ENCODE data around the gene ING4.

The ING4 gene

DNA sequence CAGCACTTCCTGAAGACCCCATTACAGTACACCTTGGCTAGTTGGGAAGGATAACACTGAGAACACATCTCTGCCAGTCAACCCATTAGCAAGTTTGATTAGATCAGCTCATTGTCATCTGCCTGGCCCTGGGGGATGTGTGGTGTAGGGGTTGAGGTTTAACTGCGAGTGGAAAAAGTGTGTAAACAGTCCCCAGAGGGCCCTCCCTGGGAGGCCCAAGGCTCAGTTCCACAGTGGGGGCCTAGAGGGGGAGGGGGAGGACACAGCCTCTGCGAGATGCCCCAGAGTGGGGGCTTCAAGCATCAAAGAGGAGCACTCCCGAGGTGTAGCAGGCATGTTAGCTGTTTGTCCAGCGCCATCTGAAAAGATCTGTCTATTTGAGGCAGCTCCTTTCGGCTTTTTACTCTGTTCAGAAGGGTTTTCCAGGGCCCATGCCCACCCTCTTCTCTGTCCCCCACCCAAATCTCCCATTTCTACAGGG lies 27.5 kb downstream of the ING4 start:
- peak; percentile 76 for DNase-seq

DNA sequence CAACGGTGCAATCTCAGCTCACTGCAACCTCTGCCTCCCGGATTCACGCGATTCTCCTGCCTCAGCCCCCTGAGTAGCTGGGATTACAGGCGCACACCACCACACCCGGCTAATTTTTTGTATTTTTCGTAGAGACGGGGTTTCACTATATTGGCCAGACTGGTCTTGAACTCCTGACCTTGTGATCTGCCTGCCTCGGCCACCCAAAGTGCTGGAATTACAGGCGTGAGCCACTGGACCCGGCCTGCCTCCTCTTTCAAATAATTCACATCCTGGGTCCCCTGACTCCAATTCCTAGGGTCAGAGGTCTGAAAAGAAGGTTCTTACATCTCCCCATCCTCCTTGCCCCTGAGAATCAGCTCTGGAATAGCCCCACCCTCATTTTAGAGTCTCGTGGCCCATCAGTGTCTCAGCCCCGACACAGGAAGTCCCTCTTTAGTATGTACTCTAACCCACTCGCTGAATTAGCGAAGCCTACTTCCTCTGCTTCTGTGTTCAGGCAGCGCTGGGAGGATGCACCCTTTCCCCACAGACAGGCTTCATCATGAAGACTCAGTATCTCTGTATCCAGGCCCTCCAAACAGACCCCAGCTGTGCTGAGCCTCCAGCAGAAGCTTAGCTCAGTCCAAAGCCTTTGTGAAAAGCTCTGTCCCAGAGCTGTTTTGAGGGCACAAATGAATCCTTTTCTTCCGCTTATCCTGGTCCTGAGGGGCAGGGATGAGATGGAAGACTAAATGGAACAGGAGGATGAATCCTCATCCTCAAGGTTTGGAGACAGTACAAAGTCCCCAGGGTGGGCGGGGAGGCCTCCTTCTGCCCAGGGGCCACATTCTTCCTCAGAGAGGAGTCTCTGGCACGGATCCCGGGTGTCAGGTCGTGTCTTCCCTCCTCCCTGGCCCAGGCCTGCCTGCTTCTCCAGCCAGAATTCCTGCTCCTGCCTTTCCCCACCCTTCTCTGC lies 30.6 kb downstream of the ING4 start:
- no peak for DNase-seq

DNA sequence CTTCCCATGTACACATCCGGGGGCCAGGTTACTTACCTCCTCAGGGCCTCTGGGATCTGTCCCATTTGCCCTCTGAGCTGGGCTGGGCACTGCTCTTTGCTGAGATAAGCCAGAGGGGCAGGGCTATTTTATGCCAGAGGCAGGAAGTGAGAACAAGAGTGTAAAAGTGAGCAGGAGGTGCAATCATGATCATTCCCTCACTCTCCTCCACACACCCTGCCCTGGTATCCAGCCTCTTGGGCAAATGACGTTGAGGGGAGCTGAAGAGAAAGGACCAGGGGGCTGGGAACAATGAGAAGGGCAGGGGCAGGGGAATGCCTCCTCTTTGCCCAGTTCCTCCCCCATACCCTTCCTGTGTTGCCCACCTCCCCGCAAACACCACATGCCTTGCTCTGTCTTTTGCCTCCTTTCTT lies 31.4 kb downstream of the ING4 start:
- DNase-seq: no peak

DNA sequence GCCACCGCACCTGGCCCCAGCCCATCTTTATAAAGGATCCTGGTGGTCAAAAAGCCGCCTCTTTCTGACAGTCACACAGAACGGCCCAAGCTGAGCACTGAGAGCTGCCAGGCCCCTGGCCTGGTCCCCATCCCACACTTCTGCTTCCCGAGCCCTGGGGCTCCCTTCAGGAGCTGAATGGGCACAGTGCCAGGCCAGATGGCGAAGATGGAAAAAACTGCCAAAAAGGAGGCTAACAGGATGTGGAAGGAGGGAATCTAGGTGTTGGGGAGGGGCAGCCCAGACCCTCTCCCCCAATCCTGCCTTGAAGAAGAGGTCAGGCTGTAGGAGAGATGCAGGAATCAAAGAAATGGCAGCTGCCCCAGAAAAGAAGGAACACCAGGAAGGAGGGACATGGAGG lies 32.2 kb downstream of the ING4 start:
- no peak for DNase-seq

DNA sequence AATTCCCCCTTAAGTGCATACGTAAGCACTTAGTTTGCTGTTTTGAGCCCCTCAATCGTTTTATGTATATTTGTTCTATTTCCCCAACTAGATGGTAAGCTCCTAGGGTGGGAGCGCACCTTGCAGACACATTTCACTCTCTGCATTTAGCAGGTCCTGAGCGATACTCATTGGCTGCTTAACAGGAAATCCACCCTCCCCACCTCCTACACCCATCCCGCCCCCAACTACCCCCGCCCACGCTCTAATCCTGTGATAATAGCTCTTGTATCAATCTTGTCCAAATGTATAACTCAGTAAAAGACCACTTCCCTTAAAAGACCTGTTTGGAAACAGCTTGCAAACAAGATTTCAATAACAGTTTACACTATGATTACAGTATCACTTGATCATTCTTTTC lies 35.3 kb downstream of the ING4 start:
- DNase-seq: peak; percentile 78

DNA sequence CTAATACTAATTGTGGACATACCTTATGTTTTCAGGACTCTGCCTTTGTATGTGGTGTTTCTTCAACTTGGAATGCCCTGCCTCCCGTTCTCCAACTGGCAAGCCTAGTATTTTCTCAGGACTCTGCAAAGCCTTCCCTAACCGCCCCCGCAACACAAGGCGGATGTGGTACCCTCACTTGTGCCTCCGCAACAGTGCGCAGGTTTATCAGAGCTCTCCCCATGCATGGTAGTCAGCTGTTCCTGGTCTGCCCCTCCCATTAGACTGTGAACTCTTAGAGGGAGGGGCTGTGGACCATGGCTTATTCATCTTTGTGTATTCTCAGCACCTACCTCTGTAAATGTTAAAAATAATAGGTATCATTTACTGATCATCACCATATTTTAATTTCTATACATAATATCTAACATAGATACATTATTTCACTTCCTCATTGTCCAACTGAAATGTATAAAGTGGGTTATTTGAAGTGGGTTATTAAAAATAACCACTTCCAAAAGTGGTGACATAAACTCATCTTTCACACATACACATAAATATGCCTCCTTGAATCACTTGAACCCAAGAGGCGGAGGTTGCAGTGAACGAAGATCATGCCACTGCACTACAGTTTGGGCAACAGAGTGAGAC lies 36.1 kb downstream of the ING4 start:
- DNase-seq: peak; percentile 85

DNA sequence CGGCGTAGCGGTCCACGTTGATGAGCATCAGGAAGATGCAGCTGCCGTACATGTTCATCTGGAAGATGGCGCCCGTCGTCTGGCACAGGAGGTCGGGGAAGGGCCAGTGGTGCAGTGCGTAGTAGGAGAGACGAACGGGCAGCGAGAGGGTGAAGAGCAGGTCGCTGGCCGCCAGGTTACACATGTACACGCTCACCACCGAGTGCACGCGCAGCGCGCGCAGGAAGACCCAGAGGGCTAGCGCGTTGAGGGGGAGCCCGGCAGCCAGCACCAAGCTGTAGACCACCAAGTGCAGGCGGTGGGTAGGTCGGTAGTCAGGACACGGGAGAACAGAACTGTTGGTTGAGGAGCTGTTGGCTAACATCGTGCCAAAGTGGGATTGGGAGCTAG lies 42.0 kb downstream of the ING4 start:
- no peak for DNase-seq

DNA sequence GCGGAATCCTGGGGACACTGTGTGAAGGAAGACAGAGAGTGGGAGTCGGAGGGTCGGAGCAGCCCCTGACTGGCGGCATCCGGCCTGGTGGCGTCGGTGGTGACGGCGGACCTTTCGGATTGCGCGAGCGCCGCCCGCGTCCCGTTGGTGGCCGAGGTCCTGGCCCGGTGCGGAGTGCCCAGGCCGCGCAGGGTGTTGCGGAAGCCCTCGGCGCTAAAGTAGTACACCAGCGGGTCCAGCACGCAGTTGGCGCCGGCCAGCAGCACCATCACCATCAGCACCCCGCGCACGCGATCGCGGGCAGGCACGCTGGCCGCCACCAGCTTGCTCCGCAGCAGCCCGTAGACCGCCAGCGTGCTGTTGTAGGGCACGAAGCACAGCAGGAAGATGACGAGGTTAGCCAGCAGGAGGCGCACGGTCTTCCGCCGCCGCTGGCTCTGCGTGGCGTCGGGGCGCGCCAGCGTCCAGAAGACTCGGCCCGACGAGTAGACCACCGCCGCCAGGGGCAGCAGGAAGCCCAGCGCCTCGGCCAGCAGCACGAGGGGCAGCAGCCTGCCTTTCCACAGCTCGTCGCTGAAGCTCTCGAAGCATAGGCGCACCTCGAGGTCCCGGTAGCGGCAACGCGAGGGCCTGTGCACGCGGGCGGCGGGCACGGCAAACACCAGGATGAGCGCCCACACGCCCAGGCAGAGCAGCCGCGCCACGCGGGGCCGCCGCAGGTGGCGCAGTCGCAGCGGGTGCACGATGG lies 42.6 kb downstream of the ING4 start:
- no peak for DNase-seq

DNA sequence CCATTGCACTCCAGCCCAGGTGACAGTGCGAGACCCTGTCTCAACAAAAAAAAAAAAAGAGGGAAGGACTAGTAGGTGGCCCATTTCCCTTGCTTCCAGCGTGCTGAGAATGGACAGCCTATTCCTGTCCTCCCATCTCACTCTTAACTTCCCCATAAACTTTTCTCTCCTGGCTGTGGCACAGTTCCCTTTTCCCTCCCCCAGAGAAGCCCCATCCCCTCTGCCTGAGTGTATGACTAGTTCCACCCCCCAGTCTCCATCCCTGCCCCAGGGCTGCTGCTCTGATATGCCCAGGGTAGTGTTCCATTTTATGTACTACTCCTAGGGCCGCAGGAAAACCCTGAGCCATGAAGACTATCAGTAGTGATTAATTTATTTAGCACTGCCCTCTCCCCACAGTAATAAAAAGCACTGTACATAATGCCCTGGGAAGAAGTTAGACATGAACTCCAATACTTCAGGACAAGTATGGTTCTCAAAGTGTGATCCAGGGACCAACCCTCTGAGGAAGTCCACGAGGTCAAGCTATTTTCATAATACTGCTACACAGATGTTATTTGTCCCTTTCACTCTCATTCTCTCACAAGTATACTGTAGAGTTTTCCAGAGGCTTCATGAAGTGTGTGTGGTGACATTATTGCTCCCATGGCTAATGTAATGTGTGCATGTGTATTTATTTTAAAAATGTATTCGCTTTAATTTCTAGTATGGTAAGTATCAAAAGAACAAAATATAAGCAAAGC lies 44.3 kb downstream of the ING4 start:
- DNase-seq: peak; percentile 51

DNA sequence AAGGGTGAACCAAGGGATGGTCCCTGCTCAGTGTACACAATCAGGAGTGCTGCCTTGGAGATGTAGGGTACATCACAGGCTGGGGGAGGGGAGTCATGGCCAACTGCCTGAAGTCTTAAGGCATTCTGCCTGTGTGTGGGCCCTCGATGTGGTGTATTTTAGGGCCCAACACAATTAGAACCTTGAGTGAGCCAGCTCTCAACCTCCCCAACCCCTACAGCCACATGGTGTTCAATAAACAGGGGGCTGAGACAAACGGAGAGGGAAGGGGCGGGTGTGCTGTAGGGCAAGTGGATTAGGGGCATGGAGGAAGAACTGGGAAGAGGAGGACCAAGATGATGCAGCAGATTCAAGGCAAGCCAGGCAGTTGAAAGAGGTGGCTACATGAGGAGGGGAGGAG lies 47.1 kb downstream of the ING4 start:
- DNase-seq: peak; percentile 56

DNA sequence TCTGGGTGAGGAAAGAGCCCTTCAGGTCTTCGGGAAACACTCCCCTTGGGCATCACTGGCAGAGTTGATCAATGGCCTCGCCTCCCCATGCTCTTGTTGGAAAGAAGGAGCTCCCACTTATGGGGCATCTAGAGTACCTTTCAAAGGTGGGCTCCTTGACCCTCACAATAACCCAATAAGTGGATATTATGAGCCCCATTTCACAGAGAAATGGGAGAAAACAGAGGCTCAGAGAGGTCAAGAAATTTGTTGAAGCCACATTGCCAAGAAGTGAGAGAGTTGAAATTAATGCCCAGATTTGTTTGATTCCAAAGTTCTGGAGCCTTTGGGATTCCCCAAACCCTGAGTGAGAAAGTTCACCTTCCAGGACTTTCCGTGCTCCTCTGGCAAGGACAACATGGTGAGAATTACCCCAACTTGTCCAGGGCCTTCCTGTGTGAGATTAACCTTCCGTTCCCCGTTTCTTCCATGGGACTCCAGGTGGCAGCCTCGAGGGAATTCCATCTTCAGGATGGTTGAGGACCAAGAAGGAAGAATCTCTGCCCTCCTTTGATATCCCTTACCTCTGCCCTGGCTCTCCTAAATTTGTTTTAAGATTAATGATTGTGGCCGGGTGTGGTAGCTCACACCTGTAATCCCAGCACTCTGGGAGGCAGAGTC lies 48.3 kb downstream of the ING4 start:
- DNase-seq: peak; percentile 60

DNA sequence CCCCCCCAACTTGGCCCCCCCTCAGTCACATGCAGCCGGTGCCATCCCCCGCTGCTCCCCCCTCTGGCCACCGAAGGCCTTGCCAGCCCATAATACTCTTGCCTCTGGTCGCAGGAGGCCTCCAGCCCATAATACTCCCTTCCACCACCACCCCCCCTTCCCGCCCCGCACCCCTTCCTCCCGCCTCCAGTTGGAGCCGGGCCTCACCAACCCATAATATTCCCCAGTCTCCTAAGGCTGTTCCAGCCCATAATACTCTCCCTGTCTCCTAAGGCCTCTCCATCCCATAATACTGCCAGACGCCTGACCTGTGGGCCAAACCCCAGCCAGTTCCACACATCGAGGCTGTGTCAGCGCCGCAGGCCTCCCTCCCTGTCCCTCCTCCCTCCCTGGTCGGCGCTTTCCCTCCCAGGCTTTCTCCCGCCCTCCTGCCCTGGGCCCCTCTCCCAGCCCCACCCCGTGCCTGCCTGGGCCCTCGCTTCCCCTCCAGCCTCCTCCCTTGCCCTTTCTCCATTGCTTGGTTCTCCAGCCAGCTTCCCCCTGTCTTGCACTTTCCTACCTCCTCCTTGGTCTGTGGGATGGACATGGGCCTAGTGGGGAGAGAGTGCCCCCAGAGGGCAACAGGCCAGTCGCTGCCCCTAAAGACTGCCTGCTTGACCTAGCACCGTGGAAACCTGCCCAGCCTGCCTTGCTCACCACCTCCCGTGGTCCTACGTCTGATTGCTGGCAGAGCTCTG lies 49.0 kb downstream of the ING4 start:
- DNase-seq: peak; percentile 99

DNA sequence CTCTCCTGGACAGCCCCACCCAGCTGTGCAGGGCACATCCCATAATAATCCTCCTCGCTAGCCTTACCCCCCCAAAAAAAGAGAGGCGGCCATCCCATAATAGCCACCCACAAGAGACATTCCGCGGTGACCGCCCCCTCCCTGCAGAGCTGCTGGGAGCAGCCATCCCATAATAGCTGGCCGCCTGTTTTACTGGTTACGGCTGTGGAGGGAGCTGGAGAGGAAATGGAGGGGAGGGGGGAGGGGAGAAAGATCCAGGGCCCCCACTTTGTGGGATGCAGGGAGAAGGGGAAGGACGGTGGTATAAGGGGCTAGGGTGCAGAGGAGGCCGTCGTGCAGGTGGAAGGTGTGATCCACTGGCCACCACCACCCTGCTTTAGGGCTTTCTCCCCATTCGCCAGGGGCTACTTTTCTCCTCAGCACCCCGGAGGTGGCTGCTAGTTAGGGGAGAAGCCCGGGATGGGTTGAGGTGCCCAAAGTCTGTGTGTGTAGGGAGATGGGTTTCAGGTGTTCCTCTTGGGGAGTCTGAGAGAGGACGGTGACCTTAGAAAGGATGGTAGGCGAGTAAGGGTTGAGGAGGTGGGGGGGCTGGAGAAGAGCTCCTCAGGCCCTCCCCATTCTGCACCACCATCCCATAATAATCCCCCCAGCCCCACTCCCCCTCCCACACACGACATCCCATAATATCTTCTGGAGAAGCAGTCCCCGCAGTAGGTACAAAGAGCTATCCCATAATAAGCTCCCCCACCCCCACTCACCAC lies 49.7 kb downstream of the ING4 start:
- DNase-seq: peak; percentile 82

DNA sequence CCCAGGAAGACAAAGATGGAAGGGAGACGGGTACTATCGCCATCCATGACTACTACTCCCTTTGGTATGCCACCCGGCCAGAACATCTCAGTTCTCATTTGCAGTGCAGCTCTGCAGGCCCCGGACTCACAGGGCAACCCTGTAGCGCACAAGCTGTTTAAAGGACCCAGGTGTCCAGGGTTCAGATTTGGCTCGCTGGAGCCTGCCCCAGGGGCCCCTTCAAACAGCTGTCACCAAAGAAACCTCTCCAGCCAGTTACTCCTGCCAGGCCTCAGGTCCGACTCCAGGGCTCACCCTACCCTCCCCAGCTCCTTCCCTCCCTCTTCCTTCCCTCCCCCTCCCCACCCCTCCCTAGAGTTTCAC lies 50.3 kb downstream of the ING4 start:
- no peak for DNase-seq

DNA sequence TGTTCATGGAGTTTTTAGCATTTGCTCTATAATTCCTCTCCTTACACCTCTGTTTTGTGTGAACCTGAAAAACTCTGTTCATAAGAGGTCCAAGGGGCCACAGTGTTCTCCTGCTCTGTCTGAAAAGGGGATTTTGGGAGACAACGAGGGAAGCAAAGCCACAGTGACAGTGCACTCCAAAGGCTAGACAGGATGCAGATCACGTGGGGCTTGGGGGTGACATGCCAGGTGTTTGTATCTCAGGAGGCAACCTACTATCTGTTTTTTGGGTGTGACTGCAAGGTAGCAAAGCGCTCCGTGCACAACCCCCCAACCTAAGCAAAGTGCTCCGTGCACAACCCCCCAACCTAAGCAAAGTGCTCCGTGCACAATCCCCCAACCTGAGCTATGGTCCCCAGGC lies 50.7 kb downstream of the ING4 start:
- no peak for DNase-seq

DNA sequence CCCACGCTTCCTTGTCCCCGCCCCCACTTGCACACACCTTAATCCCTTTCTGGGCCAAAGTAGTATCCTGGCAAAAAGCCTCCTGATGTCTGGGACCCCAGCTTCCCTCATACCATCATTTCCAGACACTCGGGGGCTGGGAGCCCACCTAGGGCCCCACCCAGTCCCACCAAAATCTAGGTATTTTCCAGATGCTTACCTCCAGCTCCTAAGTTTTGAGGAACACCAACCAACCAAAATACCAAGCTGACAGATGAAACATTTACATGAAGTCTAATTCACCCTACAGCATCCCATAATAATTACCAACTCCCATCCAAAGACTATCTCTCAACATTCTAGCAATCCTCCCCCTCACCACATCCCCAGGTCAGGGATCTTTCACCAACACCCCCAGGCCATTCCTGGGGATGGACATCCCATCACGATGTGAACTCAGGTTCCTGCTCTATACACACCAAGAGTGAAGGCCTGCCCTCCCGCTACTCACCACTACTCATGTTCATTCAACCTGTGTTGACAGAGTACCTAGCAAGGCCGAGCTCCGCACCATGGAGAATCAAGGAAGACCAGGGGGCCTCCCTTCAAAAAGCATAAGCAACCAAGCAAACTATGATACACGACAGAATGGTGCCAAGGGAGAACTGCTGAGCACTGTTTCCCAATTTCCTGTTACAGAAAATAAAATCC lies 54.2 kb downstream of the ING4 start:
- DNase-seq: peak; percentile 72

DNA sequence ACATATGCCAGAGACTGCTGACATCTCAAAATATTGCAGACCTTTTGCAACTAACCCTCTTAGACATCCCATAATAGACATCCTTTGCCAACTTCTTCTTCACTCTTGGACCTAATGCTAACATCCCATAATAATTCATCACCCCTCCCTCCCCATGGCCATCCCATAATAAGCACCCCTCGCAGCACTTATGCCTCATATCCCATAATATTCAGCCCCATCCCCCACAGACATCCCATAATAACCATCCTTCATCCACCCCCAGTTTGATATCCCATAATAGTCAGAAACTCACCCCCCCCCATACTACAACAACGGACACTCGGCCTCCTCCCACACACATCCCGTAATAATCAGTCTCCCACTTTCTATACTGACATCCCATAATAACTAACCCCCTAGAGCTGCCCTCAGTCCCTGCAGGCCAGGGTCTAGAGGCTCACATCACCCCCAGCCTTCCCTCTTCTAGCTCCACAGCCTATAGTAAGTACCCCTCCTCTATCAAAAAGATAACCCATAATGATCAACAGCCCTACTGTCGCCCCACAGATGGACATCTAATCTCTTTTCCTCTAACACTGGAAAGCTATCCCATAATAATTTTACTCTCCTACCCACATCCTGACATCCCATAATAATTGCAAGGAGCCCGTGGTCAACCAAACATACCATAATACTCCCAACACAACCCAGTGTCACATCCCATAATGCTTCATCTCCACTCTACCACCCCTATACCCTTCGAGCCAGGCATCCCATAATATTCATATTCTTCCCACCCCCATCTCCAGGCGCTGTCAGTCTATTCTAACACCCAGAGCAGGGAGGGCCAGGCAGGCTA lies 54.9 kb downstream of the ING4 start:
- peak; percentile 95 for DNase-seq

DNA sequence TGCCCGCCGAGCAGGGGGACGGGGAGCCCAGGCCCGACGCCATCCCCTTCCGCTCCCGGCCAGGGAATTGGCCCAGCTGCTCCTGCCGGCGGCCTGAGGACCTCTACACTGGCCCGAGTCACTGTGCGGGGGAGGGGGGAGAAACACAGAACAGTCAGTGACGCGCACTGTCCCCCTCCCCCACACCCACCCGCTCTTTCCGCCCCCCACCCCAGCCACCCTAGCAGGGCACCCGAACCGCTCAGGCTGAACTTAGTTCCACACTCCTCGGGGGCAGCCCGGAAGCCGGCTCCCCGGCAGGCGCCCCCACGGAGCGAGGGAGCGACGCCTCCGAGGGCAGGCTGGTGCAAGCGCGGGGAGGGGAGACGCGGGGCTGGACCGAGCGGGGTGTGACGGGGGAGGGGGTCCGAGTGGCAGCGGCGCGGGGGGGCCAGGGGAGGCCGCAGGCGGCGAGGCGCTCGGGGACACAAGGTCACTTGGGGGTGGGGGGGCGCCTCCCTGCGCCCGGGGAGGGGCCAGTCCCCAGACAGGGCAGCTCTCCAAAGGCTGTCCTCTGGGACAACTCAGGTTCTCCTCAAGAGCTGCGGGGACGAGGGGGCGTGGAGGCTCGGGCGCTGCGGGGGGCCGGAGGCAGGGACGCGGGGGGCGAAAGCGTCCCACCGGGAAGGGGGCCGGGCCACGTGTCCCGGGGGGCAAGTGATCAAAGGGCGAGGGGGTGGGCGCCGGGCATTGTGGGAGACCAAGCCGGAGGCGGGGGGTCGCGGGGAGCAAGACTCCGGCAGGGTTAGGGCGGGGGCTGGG lies 56.4 kb downstream of the ING4 start:
- DNase-seq: peak; percentile 64
